ENCODE data around the gene TSGA10IP.

The TSGA10IP gene

GRCh38 chr11:65977621-65978390 lies 32.5 kb downstream of the TSGA10IP start:
- no peak for FAIRE-seq

DNA sequence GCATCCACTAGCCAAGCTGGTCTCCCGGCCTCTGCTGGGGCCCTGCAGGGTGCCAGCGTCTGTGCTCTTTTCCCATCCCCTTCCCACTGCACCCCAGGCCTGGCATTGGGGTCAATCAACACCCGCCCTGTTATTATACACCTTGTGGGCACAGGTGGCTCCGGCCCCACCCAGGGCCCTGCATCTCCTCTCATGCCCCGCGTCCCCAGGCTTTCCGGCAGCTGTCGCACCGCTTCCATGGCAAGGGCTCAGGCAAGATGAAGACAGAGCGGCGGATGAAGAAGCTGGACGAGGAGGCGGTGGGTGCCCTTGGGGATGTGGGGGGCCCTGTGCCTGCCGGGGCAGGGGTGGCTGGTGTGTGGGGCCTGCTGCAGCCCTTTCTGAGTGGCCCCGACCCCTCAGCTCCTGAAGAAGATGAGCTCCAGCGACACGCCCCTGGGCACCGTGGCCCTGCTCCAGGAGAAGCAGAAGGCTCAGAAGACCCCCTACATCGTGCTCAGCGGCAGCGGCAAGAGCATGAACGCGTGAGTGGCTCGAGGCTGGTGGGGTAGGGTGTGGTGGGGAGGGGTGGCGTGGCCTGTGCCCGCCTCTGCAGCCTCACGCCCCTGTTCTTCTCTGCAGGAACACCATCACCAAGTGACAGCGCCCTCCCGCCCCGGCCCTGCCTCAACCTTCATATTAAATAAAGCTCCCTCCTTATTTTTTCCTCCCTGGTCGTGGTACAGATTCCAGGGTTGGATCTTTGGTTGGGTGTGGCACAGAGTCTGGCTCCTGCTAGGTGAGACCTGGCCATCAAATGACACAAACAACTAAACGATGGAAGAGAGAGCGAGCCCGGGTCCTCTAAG lies 33.3 kb downstream of the TSGA10IP start:
- FAIRE-seq: no peak

- FAIRE-seq: no peak
These were observed 34.0 kb downstream of the TSGA10IP start for GRCh38 chr11:65979261-65979759.

GRCh38 chr11:65981101-65981740 lies 35.9 kb downstream of the TSGA10IP start:
- no peak for FAIRE-seq

DNA sequence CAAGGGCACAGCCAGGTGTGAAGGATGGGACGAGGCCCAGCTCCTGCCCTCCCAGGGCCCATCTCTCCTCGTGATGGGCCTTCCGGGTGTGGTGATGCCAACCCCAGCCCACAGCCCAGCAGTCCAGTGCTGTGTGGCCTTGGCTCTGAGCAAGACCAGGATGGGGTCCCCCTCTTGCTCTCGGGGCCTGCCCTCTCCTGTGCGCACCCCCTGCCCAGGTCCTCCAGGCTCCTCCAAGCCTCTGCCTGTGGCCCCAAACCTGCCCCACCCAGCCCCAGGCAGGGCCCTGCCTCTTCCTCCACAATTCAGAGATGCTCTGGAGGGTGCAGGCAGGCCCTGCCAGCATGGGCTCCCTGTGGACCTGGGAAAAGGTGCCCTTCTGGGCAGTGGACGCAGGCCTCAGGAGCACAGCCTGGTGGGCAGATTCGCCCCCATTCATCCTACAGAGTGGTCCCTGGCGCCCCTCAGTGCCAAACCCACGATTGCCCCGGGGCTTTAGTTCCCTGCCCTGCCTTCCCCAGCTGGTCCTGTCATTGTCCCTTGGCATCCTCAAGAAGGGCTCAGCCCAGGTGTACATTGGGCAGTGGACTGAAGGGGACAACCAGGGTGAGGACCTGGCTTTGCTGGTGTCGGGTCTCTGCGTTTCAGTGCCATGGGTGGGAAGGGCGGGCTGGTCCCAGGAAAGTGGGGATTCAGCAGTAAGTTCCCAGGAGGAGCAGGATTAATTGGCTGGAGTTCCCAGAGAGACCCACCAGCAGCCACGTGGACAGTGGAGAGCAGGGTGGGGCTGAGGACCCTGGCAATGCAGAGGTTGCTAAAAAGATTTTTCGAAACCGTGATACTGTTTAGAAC lies 36.9 kb downstream of the TSGA10IP start:
- no peak for FAIRE-seq

- FAIRE-seq: no peak
These were observed 37.7 kb downstream of the TSGA10IP start for GRCh38 chr11:65982824-65983588.

- FAIRE-seq: no peak
These were observed 38.3 kb downstream of the TSGA10IP start for GRCh38 chr11:65983589-65983987.

- FAIRE-seq: no peak
These were observed 42.1 kb downstream of the TSGA10IP start for GRCh38 chr11:65987336-65987735.

GRCh38 chr11:65988791-65989592 lies 43.7 kb downstream of the TSGA10IP start:
- FAIRE-seq: peak; percentile 83

DNA sequence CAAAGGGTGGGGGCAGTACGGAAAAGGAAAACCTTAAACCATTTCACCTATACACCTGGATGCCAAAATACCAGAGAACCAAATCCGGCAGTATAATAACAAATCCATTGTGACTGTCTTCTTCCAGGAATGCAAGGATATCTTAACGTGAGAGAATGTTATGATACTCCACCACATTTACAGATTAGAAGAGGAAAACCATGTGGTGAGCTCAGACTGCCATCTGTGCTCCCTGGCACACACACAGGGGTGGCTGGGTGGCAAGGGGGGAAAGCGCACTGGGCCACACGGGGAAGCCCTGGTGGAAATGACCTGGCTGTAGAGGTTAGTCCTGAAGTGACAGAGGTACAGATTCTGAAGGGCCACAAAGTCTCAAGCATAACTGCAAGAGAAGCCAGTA lies 46.8 kb downstream of the TSGA10IP start:
- no peak for FAIRE-seq

- no peak for FAIRE-seq
These were observed 52.0 kb downstream of the TSGA10IP start for GRCh38 chr11:65997286-65997685.

GRCh38 chr11:66001942-66002647 lies 56.8 kb downstream of the TSGA10IP start, which contains the start of the genes BANF1 and EIF1AD:
BANF1 (plus strand) TSS chr11:66002503; CDS start chr11:66003251, 748 bp downstream.
EIF1AD (minus strand) TSS chr11:66002157; CDS start chr11:66000389, 1,768 bp downstream.
- no peak for FAIRE-seq

DNA sequence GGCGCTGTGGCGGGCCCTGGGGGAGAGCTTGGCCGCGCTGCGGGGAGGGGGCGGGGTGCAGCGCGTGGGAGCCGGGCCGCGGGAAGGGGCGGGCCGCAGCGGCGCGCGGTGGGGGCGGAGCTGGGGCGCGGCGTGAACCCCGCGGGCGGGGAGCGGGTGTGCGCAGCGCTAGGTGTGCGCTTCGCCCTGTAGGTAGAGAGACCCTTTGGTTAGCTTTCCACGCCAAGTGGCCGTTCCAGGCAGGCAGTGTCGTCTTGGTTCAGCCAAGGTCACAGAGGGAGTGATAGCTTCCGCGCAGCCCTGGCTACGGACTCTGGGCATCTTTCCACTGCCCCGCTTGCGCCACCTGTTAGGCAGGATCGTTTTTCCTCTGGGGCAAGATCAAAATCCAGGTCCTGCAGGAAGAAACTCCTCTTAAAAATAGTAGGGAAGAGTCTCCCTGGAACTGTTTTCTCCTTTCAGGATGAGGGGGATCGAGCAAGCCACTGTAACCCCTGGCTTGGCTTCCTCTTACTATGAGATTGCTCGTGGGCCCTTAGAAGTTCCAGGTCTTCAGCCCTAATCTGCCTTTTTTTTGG lies 57.5 kb downstream of the TSGA10IP start:
- FAIRE-seq: no peak

DNA sequence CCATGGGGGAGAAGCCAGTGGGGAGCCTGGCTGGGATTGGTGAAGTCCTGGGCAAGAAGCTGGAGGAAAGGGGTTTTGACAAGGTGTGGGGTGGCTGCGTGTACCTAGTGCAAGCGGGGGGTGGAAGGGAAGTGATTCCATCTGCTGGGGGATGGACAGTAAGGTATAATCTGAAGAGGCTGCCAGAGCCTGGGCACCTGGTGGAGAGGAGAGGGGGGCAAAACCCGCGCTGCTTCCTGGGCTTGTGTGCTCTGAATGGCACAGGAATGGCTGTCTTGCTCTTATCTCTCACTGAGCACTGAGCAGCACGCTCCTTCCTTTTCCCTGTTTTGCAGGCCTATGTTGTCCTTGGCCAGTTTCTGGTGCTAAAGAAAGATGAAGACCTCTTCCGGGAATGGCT lies 58.0 kb downstream of the TSGA10IP start:
- FAIRE-seq: no peak

GRCh38 chr11:66004186-66004585 lies 58.9 kb downstream of the TSGA10IP start:
- no peak for FAIRE-seq

GRCh38 chr11:66006134-66006890 lies 61.0 kb downstream of the TSGA10IP start:
- FAIRE-seq: no peak

GRCh38 chr11:66006891-66007176 lies 61.6 kb downstream of the TSGA10IP start:
- FAIRE-seq: no peak

GRCh38 chr11:66007201-66007634 lies 61.9 kb downstream of the TSGA10IP start:
- FAIRE-seq: no peak

DNA sequence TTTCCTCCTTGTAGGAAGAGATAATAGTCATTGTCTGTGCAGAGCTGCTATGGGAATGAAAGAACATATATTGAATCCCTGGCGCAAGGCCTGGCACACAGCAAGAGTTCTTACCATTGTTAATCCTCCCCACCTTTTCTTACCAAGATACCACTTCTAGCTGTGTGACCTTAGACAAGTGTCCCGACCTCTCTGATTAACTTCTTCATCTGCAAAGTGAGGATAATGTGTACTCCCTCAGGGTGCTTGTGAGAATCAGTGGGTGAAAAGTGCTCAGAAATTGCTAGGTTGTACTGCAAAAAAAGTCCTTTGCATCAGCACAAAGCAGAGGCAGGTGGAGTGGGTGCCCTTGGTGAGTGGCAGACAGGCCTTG lies 62.8 kb downstream of the TSGA10IP start:
- no peak for FAIRE-seq

All from colon (tissue), 2 donors.